ENCODE results near the gene ZNF282. TPM values are rescaled to one million over a fixed set of nuclear protein-coding genes. Genes with fewer than 3 reads are reported as not detected.

Gene ZNF282
- total RNA-seq, 4 donors from 2014 or later, result 5.7 to 14.5 (median 13.1) TPM

- no peak for TF ChIP-seq CTCF (IDR thresholded peaks at IDR 0.05; ENCODE audit: low read depth)
Observed at GRCh38 chr7:149239345-149240143, 44.2 kb downstream of the ZNF282 start, which contains the start of gene ZNF212. TSS of gene ZNF212 (plus strand) at chr7:149239651. CDS start at chr7:149239779, 128 bp downstream.

GRCh38 chr7:149240637-149241036, 45.3 kb downstream of the ZNF282 start:
- no peak for TF ChIP-seq CTCF (IDR thresholded peaks at IDR 0.05; ENCODE audit: low read depth)

- TF ChIP-seq CTCF (IDR thresholded peaks at IDR 0.05; ENCODE audit: low read depth), result no peak
Observed at GRCh38 chr7:149241696-149242095, 46.4 kb downstream of the ZNF282 start.

- TF ChIP-seq CTCF (IDR thresholded peaks at IDR 0.05; ENCODE audit: low read depth), result no peak
Observed at GRCh38 chr7:149245244-149245643, 49.9 kb downstream of the ZNF282 start.

GRCh38 chr7:149245744-149246143, 50.4 kb downstream of the ZNF282 start:
- TF ChIP-seq CTCF (IDR thresholded peaks at IDR 0.05; ENCODE audit: low read depth), result no peak

- no peak for TF ChIP-seq CTCF (IDR thresholded peaks at IDR 0.05; ENCODE audit: low read depth)
Observed at GRCh38 chr7:149248777-149249176, 53.4 kb downstream of the ZNF282 start.

- TF ChIP-seq CTCF (IDR thresholded peaks at IDR 0.05; ENCODE audit: low read depth), result no peak
Observed at GRCh38 chr7:149252378-149252777, 57.0 kb downstream of the ZNF282 start.
